Right lung (tissue), 5 donors: ENCODE data around the gene PKDREJ. TPM values are rescaled to one million over a fixed set of nuclear protein-coding genes. Genes with fewer than 3 reads are reported as not detected.

Source experiments
- DNase-seq, 2 donors: peaks; one replicate each; pipeline ENCODE4 v3.0.0-alpha.2; 2013
- polyA plus RNA-seq, 5 donors: library from polyadenylated mRNA; unstranded; fragments of 120-200 nt; gene quantifications; one replicate each; pipeline versions ENCODE4 v1.2.1 to v1.2.3, GENCODE V29; 2013; ENCODE audit warnings: inconsistent platforms in 1 of 5, low replicate concordance in 1 of 5; ENCODE audit not compliant: insufficient read length in 5 of 5, insufficient read depth in 1 of 5

Gene PKDREJ
- polyA plus RNA-seq, 5 donors: 0.37 to 0.60 (median 0.47) TPM

GRCh38 chr22:46289244-46289891 is 26.2 kb upstream of the PKDREJ start:
- no peak for DNase-seq

DNA sequence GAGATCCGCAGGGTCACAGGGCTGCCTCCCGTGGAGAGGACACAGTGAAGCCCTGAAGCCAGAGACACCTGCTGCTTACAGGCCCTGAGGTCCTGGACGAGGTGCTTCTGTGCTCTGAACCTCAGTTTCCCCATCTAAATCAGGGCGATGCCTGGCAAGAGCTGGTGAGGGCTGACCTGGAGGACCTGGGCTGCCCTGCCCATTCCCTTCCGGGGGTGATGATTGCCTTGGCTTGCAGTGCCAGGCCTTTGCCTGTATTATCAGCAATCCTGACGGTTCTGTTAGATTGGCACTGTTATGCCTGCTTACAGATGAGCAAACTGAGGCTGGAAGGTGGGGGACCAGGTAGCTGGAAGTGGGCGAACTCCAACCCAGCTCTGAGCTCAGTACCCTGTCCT is 25.7 kb upstream of the PKDREJ start:
- DNase-seq: no peak

DNA sequence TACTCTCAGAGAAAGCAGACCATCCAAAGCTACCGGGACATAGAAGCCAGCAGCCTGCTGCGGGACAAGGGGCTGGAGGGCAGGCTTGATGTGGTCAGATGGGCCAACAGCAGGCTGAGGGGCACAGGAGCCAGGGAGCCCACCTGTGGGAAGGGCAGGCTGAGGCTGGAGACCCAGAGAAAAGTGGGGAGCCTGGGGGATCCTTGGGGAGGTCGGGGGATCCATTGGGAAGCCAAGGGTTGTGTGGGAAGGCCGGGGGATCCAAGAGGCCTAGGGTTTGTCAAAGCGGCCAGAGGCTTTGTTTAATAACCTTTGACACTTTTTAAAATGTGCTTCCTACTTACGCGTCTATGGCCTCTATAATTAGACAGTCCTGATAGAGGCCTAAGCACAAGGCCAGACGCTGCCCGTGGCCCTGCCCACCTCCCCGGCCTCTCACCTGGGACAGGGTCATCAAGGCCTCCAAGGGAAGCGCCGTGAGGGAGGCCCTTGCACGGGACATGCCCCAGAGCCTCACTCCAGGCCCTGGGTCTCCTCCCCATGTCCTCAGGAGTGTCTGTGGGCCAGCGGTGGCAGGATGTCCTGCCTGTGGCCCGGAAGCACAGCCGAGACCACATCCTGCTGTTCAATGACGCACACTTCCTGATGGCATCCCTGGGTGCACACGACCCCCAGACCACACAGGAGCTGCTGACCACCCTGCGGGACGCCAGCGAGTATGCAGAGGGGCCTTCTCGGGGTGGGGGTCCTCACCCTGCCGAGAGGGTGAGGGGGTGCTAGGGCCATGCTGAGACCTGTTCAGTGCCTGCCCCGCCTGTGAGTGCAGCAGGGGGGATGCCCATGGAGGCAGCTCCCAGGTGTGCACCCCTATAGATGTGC is 25.0 kb upstream of the PKDREJ start:
- no peak for DNase-seq

GRCh38 chr22:46286941-46287872 is 24.1 kb upstream of the PKDREJ start:
- DNase-seq: no peak

DNA sequence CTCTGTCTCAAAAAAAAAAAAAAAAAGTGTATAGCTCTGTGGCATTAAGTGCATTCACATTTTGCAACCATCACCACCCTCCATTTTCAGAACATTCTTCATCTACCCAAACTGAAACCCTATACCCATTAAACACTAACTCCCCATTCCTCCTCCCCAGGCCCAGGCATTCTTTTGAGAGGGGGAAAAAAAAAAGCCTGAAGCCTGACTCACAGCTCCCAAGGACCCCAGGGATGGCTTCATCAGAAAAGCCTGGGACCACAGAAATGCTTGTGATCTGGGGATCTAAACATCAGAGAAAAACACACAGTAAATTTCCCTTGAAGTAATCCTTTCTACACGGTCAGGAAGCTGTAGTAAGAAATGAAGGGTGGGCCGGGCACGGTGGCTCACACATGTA is 22.9 kb upstream of the PKDREJ start:
- no peak for DNase-seq

- DNase-seq: no peak
Measured at GRCh38 chr22:46281866-46282678, 18.9 kb upstream of the PKDREJ start.

DNA sequence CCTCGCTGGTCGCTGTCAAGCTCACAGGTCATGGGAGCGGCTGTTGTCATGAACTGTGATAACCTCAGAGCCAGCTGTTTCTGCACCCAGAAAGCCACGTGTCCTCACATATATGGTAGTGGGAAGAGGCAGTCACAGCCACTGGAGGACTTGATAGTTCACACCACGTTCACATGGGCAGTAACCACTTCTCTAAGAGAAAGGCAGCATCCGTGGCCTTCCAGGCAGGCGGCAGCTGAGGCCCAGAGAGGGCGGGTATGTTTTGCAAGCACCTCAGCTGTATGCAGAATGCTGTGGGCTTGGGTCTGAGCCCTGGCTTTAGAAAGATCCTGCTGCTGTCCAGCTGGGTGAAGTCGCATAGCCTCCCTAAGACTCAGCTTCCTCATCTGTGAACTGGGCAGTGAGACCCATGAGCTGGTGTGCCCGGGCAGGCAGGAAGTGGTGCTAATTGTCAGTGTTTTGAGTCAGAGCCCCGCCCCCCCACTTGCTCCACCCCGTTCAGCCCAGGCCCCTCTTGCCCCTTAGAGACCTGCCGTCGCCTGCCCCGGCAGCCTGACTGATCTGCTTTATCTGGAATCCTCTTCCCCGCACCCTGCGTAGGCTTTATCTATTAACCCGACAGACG is 18.0 kb upstream of the PKDREJ start:
- no peak for DNase-seq

DNA sequence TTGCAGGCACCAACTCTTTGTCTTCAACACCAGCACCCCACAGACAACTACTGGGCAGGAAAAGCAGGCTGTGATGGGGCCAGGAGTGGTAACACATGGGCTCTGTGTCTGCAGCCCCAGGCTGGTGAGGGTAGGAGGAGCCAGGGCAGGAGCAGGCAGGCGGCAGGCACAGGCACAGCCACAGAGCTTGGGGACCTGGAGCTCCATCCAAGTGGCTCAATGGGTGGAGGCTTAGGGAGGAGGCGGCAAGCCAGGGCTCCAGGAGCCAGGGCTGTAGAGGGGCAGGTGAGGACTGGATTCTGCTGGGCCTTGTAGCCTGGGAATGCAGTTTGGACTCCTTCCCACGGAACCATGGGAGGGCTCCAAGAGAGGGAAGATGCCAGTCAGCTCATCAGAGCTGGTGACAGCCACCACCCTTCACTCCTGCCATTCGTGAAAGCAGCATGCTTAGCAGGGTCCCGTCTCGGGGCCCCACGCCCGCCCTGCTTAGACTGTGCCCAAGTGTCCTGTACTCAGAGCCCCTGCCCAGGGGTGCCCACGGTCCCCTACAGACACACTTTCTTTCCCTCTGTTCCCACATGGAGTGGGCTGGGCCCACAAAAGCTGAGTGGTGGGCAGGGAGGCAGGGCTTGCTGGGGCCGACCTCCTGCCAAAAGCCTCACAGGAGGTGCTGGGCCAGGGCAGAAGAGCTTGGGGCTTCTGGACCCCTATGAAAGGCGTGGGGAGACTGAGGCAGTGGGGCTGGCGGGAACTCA is 17.1 kb upstream of the PKDREJ start:
- DNase-seq: no peak

DNA sequence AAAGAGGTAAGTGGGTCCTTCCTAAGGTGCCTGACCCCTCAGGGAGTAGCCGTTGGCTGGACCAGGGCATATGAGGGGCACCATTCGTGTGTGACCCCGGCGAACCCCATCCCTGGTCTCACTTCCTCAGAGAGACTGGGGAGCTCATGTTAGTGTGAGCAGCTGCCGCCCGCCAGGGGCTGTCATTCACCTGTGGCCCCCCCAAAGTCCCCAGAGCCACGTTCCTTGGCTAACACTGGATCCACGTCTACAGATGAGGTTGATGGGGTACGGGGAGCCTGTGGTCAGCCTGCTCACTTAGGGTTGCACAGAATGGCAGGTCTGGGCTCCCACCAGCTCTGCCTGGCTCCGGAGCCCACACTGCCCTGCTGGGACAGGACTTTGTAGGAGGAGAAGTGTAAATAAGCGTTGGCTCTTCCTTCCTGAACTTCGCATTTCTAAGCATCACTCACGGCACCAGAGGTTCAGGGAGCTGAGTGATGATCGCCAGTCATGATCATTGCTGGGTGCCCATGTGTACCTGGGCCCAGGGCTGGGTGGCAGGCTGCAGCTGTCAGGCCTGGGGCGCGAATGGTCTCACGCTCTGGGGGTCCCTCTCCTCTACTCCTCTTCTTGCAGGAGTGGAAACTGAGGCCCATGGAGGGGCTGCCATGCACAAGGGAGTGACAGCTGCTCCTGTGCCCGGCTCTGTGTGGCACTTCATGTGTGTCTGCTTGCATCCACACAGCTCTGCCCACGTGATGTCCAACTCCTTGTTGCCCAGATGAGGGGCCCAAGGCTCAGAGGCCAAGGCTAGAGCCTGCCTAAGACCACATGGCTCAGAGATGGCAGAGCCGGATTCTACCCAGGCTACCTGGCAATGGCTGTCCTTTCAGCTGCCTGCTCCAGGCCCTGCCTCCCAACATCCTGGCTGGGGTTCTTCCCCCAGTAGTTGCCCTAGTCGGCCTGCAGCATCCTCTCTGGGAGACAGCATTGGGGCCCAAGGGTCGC is 15.8 kb upstream of the PKDREJ start:
- DNase-seq: no peak

- no peak for DNase-seq
Measured at GRCh38 chr22:46276563-46276962, 13.4 kb upstream of the PKDREJ start.

DNA sequence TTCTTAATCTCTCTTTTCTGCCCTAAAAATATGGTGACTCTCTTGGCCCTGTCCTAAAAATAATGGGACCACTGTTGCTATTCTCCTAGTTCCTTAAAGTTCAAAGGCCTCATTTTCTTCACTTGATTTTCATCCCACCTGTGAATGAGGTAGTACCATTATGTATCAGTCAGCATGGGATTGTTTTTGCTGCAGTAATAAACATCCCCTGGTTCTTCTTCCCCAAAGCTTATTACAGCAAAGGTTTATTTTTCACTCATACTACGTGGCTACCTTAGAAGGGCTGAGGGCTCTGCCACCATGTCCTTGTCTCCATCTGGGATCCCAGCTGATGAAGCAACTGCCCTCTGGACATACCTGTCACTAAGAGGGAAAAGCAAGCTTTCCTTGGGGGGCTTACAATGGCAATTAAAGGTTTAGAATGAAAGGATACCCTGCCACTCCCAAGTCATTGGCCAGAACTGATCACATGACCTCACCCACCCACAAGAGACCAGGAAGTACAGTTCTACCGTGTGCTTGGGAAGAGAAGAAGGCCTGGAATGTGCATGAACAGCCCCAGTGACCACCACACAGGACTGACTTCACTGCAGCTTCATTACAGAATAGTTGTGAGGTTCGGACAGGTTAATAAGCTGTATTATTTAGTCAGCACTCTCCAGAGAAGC is 12.4 kb upstream of the PKDREJ start:
- DNase-seq: no peak

GRCh38 chr22:46274381-46274780 is 11.2 kb upstream of the PKDREJ start:
- DNase-seq: no peak

- no peak for DNase-seq
Measured at GRCh38 chr22:46273432-46274148, 10.4 kb upstream of the PKDREJ start.

DNA sequence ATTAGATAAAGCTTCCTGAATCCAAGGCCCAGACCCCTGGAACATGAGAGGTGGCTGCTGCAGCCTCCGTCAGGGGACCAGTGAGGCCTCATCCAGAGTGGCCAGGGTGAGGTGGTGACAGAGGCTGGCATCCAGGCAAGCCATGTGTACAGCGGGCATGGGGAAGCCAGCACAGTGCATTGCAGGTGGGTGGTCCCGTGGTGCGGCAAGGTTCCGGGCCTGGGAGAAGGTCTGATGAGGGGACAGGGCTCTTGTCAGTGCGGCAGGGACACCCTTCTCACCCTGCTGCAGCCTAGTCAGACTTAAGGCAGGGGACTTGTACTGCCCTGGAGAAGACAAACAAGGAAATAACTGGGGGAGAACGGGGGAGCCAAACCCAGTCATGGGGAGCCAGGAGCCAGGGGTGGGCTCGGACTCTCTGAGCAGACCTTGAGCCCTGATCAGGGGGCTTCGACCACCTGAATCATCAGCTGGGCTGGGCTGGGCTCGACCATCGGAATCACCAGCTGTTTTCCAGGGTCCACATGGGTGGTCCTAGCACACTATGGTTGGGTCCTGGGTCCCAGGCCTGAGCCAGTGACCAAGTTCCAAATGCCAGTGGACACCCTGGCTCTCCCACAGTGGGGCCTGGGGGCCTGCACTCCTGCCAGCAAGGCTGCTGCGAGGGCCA is 9.8 kb upstream of the PKDREJ start:
- no peak for DNase-seq

DNA sequence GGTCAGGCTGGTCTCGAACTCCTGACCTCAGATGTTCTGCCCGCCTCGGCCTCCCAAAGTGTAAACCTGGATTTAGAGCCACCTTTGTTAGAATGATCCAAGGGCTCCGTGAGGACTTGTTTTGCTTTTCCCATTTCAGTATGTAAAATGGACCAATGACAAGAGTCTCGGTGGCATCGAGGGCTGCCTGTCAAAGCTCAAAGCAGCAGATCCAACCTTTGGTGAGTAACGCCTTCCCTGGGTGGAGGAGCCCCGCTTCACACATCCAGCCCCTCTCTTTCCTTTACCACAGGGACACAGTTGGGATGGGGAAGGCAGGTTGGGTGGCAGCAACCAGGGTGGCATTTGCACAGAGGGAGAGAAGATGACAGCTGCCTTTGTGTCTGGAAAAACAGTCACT is 9.1 kb upstream of the PKDREJ start:
- DNase-seq: no peak

DNA sequence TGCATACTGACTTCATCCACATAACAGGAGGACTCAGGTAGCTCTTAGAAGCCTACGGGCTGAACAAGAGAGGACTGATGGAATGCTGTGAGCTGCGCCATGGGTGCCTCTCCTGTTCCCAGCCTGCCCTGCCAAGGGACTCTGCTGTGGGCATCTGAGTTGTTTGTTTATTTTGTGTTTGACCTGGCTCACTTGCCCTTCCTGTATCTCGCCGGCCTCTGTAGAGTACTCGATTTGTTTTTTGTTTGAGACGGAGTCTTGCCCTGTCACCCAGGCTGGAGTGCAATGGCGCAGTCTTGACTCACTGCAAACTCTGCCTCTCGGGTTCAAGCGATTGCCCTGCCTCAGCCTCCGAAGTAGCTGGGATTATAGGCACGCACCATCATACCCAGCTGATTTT is 6.4 kb upstream of the PKDREJ start:
- no peak for DNase-seq
